Cardiac fibroblast (primary cell): ENCODE results near the gene ABCC10.

ENCODE experiments used
- DNase-seq, 2 donors: peaks; one replicate each; pipeline versions ENCODE4 v3.0.0 to v3.0.0-alpha.2; 2010; ENCODE audit warnings: low read depth in 2 of 2
- H3K4me3 ChIP-seq, 2 donors: replicated peaks in 1 of 2; 1 replicate in 1 of 2; 2 replicates in 1 of 2; pipeline ENCODE4 v1.5.1; 2011; ENCODE audit warnings: low read depth in 2 of 2, low read length in 2 of 2, mild to moderate bottlenecking in 2 of 2, moderate library complexity in 1 of 2
- TF ChIP-seq, protein P1 (sequence below): IDR thresholded peaks from one replicate; pipeline ENCODE4 v1.5.1; 2011; ENCODE audit warnings: low read depth, mild to moderate bottlenecking, low read length, inconsistent platforms

ABCC10 gene

DNA sequence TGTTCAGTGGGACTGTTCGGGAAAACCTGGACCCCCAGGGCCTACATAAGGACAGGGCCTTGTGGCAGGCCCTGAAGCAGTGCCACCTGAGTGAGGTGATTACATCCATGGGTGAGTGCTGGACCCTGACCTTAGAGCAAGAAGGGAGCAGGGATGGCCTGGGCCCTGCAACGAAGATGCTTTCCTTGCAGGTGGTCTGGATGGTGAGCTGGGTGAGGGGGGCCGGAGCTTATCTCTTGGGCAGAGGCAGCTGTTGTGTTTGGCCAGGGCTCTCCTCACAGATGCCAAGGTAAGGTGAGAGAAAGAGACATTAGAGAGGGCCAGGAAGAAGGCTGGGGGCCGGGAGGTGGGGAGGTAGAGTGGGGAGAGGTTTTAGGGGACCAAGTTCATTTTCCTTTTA is 21.6 kb downstream of the ABCC10 start:
- TF ChIP-seq, protein P1, sequence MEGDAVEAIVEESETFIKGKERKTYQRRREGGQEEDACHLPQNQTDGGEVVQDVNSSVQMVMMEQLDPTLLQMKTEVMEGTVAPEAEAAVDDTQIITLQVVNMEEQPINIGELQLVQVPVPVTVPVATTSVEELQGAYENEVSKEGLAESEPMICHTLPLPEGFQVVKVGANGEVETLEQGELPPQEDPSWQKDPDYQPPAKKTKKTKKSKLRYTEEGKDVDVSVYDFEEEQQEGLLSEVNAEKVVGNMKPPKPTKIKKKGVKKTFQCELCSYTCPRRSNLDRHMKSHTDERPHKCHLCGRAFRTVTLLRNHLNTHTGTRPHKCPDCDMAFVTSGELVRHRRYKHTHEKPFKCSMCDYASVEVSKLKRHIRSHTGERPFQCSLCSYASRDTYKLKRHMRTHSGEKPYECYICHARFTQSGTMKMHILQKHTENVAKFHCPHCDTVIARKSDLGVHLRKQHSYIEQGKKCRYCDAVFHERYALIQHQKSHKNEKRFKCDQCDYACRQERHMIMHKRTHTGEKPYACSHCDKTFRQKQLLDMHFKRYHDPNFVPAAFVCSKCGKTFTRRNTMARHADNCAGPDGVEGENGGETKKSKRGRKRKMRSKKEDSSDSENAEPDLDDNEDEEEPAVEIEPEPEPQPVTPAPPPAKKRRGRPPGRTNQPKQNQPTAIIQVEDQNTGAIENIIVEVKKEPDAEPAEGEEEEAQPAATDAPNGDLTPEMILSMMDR: no peak
- DNase-seq: no peak
- no peak overlapping the region for H3K4me3 ChIP-seq

DNA sequence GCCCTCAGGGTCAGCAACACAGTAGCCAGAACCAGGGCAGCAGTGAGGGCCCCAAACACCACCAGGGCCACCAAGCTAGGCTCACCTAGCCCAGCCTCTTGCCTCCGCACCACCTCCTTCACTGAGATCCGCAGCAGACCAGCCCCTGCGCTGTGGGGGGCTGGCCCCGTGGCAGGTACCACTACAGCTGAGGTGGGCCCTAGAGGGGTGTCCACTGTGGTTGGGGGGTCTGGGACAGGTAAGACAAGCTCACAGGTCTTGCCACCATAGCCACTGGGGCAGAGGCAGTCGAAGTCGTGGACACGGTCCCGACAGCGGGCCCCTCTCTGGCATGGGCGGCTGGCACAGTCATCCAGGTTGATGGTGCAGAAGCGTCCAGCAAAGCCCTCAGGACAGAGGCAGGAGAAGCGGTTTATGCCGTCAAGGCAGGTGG is 23.4 kb downstream of the ABCC10 start:
- TF ChIP-seq, protein P1: no peak
- H3K4me3 ChIP-seq: no peak overlapping the region
- no peak for DNase-seq

DNA sequence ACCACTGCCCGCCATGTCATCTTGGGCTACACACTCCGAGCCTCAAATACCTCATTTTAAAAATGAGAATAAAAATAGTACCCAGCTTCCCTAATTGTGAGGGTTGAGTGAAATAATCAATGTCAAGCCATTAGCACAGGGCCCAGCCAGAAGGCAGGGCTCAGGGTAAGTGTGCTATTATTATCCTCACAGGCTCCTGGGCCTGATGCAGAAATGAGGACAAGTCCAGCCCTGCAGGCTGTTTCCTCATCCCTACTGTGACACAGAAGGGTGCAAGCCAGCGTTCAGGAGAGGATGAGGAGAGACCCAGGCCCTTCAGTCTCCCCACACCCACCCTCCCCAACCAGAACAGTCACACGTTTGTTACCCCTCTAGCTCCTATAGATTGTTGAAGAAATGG is 24.0 kb downstream of the ABCC10 start:
- TF ChIP-seq, protein P1: no peak
- no peak for DNase-seq

DNA sequence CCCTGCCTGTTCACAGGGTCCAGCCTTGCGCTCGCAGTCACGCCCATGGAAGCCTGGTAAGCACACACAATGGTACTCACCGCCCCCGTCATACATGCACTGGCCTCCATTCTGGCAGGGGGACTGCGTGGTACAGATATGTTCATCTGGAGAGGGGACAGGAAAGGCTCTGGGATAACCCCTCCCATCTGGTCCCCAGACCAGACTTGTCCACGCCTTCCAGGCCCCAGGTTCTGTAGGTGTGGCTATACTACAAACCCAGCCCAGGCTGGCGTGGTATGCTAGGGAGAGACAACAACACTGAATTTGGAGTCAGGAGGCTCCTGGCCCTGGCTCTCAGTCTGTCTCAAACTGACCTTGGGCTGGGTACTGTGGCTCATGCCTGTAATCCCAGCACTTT is 24.6 kb downstream of the ABCC10 start:
- H3K4me3 ChIP-seq: no peak overlapping the region
- TF ChIP-seq, protein P1: no peak
- DNase-seq: no peak

More for the DNA sequence above, 24.0 kb downstream of the ABCC10 start:
- no peak overlapping the region for H3K4me3 ChIP-seq

DNA sequence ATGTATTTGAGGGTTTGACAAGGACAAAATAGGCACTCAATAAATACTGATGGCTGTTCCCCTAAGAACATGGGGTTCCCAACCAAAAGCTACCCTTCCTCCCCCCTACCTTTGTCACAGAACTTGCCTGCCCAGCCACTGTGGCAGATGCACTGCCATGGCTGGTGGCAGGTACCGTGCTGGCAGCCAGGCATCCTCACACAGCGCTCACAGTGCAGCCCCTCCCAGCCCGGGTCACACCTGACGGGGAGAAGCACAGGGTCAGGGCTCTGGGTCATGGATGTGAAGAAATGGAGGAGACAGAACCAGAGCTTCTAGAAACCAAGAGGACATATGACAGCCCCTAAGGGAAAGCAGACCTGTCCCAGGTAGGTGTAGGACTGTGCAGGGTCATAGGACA is 25.6 kb downstream of the ABCC10 start:
- no peak overlapping the region for H3K4me3 ChIP-seq
- TF ChIP-seq, protein P1: no peak

DNA sequence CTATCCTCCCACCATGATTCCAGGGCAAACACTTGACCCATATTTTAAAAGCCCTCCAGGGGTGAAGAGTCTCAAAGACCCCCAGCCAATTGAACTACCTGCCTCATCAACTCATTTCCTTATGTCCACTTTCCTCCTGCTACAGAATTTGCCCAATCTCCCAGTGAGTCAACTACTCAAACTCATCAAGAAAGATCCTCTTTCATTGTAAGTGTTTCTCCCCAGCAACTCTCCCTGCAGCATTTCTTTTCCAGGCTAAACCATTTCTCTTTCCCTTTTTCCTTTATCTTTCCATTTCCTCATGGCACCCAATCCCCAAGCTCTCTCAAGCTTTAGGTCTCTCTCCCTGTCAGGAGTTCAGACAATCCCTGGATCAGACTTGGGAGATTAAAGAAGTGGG is 26.5 kb downstream of the ABCC10 start:
- H3K4me3 ChIP-seq: no peak overlapping the region
- TF ChIP-seq, protein P1: no peak
- no peak for DNase-seq

More for the DNA sequence above, 25.6 kb downstream of the ABCC10 start:
- no peak for DNase-seq

DNA sequence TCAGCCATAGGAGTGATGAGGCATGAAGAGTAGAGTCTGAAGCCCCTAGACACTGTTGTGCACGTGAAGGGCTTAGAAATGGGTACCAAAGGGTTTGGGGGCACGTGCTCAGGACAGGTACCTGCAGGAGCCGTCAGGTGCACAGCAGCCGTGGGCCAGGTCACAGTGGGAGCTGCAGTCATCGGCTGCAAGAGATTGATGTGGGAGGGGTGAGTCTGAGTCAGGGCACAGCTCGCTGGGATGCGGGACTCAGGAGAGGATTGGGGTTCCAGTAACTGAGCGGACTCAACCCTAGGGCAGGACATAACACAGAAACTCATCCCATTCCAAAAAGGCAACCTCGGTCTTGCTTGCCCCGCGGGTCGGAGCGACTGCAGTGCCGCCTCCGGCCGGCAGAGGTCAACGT is 27.0 kb downstream of the ABCC10 start:
- no peak for DNase-seq
- peak overlapping the region; percentile 48 to 49 for H3K4me3 ChIP-seq
- TF ChIP-seq, protein P1: peak; percentile 95
